Measurements from ENCODE around the gene MTHFD1L.

The MTHFD1L gene

GRCh38 chr6:150928882-150929281, 63.4 kb downstream of the MTHFD1L start:
- TF ChIP-seq SIN3A (IDR thresholded peaks at IDR 0.05; ENCODE audit: borderline replicate concordance, insufficient read depth, low read length), result no peak

- no peak for TF ChIP-seq REST (IDR thresholded peaks at IDR 0.05; ENCODE audit: insufficient read depth in 1 of 2, low read depth in 2 of 2, low read length in 2 of 2)
- TF ChIP-seq TAF1 (IDR thresholded peaks at IDR 0.05; ENCODE audit: borderline replicate concordance, insufficient read depth, low read length), result no peak
- TF ChIP-seq SIN3A (IDR thresholded peaks at IDR 0.05; ENCODE audit: borderline replicate concordance, insufficient read depth, low read length), result no peak
Measured at GRCh38 chr6:150929416-150929815, 63.9 kb downstream of the MTHFD1L start.

GRCh38 chr6:150930841-150931240, 65.3 kb downstream of the MTHFD1L start:
- no peak for TF ChIP-seq FOXP2 (optimal IDR thresholded peaks at IDR 0.05; ENCODE audit: borderline replicate concordance, extremely low read depth, extremely low read length, insufficient read depth)
- no peak for TF ChIP-seq TAF1 (IDR thresholded peaks at IDR 0.05; ENCODE audit: borderline replicate concordance, insufficient read depth, low read length)
- no peak for TF ChIP-seq SIN3A (IDR thresholded peaks at IDR 0.05; ENCODE audit: borderline replicate concordance, insufficient read depth, low read length)
- TF ChIP-seq POLR2AphosphoS5 (IDR thresholded peaks at IDR 0.05; ENCODE audit: low read depth, low read length), result no peak
- TF ChIP-seq REST (IDR thresholded peaks at IDR 0.05; ENCODE audit: insufficient read depth in 1 of 2, low read depth in 2 of 2, low read length in 2 of 2), result no peak

- TF ChIP-seq SIN3A (IDR thresholded peaks at IDR 0.05; ENCODE audit: borderline replicate concordance, insufficient read depth, low read length) (no peak), POLR2AphosphoS5 (IDR thresholded peaks at IDR 0.05; ENCODE audit: low read depth, low read length) (no peak), TAF1 (IDR thresholded peaks at IDR 0.05; ENCODE audit: borderline replicate concordance, insufficient read depth, low read length) (no peak), FOXP2 (optimal IDR thresholded peaks at IDR 0.05; ENCODE audit: borderline replicate concordance, extremely low read depth, extremely low read length, insufficient read depth) (no peak), REST (IDR thresholded peaks at IDR 0.05; ENCODE audit: insufficient read depth in 1 of 2, low read depth in 2 of 2, low read length in 2 of 2) (no peak)
Measured at GRCh38 chr6:150931405-150931804, 65.9 kb downstream of the MTHFD1L start.

- TF ChIP-seq REST (IDR thresholded peaks at IDR 0.05; ENCODE audit: insufficient read depth in 1 of 2, low read depth in 2 of 2, low read length in 2 of 2) (no peak), TAF1 (IDR thresholded peaks at IDR 0.05; ENCODE audit: borderline replicate concordance, insufficient read depth, low read length) (no peak), POLR2AphosphoS5 (IDR thresholded peaks at IDR 0.05; ENCODE audit: low read depth, low read length) (no peak), FOXP2 (optimal IDR thresholded peaks at IDR 0.05; ENCODE audit: borderline replicate concordance, extremely low read depth, extremely low read length, insufficient read depth) (no peak), SIN3A (IDR thresholded peaks at IDR 0.05; ENCODE audit: borderline replicate concordance, insufficient read depth, low read length) (no peak)
Measured at GRCh38 chr6:150932996-150933395, 67.5 kb downstream of the MTHFD1L start.
